ENCODE measurements around the gene ATF7.
"Not testable (repeated sequence)": the region's sequence is repeated elsewhere in the genome, so short reads cannot be mapped to it uniquely, and the experiment has no call there.

Gene ATF7

GRCh38 chr12:53552361-53553327 lies 73.5 kb downstream of the ATF7 start:
- Histone ChIP-seq H3K4me3 (ENCODE audit: low read length) (no peak overlapping the region), H3K4me2 (ENCODE audit: low read length) (no peak overlapping the region), H3K9me2 (replicated peaks; ENCODE audit: control insufficient read depth, low read length) (no peaks in the 10 kb centered on the region), H3K9me3 (ENCODE audit: control insufficient read depth, insufficient read depth, low read length) (no peaks in the 10 kb centered on the region), H4K20me1 (ENCODE audit: control insufficient read depth, insufficient read depth, low read depth, low read length) (no peaks in the 10 kb centered on the region), H3K4me1 (ENCODE audit: control insufficient read depth, low read length) (no peaks in the 10 kb centered on the region), H3K79me2 (ENCODE audit: control insufficient read depth, low read length) (no peaks in the 10 kb centered on the region), H3K27me3 (ENCODE audit: control insufficient read depth, low read length) (no peaks in the 10 kb centered on the region), H3K27ac (ENCODE audit: low read depth, low read length) (no peak overlapping the region), H3F3A (ENCODE audit: control insufficient read depth, insufficient read depth) (no peaks in the 10 kb centered on the region), H3K36me3 (ENCODE audit: control insufficient read depth, low read length) (no peaks in the 10 kb centered on the region)
- no peak for TF ChIP-seq EZH2phosphoT487 (IDR thresholded peaks at IDR 0.05; ENCODE audit: borderline replicate concordance, low read length)
- no peak for TF ChIP-seq CTCF (IDR thresholded peaks at IDR 0.05; ENCODE audit: low read depth, low read length, poor library complexity, severe bottlenecking)

GRCh38 chr12:53551889-53552291 lies 74.3 kb downstream of the ATF7 start:
- TF ChIP-seq EZH2phosphoT487 (IDR thresholded peaks at IDR 0.05; ENCODE audit: borderline replicate concordance, low read length) (no peak), CTCF (IDR thresholded peaks at IDR 0.05; ENCODE audit: low read depth, low read length, poor library complexity, severe bottlenecking) (no peak)
- Histone ChIP-seq H3K4me1 (ENCODE audit: control insufficient read depth, low read length) (no peaks in the 10 kb centered on the region), H3K36me3 (ENCODE audit: control insufficient read depth, low read length) (no peaks in the 10 kb centered on the region), H3K79me2 (ENCODE audit: control insufficient read depth, low read length) (no peaks in the 10 kb centered on the region), H3F3A (ENCODE audit: control insufficient read depth, insufficient read depth) (no peaks in the 10 kb centered on the region), H4K20me1 (ENCODE audit: control insufficient read depth, insufficient read depth, low read depth, low read length) (no peaks in the 10 kb centered on the region), H3K4me2 (ENCODE audit: low read length) (no peak overlapping the region), H3K4me3 (ENCODE audit: low read length) (no peak overlapping the region), H3K27me3 (ENCODE audit: control insufficient read depth, low read length) (no peaks in the 10 kb centered on the region), H3K9me3 (ENCODE audit: control insufficient read depth, insufficient read depth, low read length) (no peaks in the 10 kb centered on the region), H3K9me2 (replicated peaks; ENCODE audit: control insufficient read depth, low read length) (no peaks in the 10 kb centered on the region), H3K27ac (ENCODE audit: low read depth, low read length) (no peak overlapping the region)

- Histone ChIP-seq H3K4me3 (ENCODE audit: low read length) (no peak overlapping the region), H3K27me3 (ENCODE audit: control insufficient read depth, low read length) (no peaks in the 10 kb centered on the region), H3K36me3 (ENCODE audit: control insufficient read depth, low read length) (no peaks in the 10 kb centered on the region), H3K9me2 (replicated peaks; ENCODE audit: control insufficient read depth, low read length) (no peaks in the 10 kb centered on the region), H3K79me2 (ENCODE audit: control insufficient read depth, low read length) (no peaks in the 10 kb centered on the region), H4K20me1 (ENCODE audit: control insufficient read depth, insufficient read depth, low read depth, low read length) (no peaks in the 10 kb centered on the region), H3K4me1 (ENCODE audit: control insufficient read depth, low read length) (no peaks in the 10 kb centered on the region), H3K4me2 (ENCODE audit: low read length) (no peak overlapping the region), H3K27ac (ENCODE audit: low read depth, low read length) (no peak overlapping the region), H3F3A (ENCODE audit: control insufficient read depth, insufficient read depth) (no peaks in the 10 kb centered on the region), H3K9me3 (ENCODE audit: control insufficient read depth, insufficient read depth, low read length) (no peaks in the 10 kb centered on the region)
- TF ChIP-seq EZH2phosphoT487 (IDR thresholded peaks at IDR 0.05; ENCODE audit: borderline replicate concordance, low read length) (no peak), CTCF (IDR thresholded peaks at IDR 0.05; ENCODE audit: low read depth, low read length, poor library complexity, severe bottlenecking) (no peak)
These were observed 75.6 kb downstream of the ATF7 start for GRCh38 chr12:53550595-53550994.

GRCh38 chr12:53550131-53550530 lies 76.1 kb downstream of the ATF7 start:
- not testable (repeated sequence) for H3K9me3 ChIP-seq (ENCODE audit: control insufficient read depth, insufficient read depth, low read length); H3K27ac ChIP-seq (ENCODE audit: low read depth, low read length); H4K20me1 ChIP-seq (ENCODE audit: control insufficient read depth, insufficient read depth, low read depth, low read length); H3K36me3 ChIP-seq (ENCODE audit: control insufficient read depth, low read length); H3K9me2 ChIP-seq (replicated peaks; ENCODE audit: control insufficient read depth, low read length); H3K4me3 ChIP-seq (ENCODE audit: low read length); H3F3A ChIP-seq (ENCODE audit: control insufficient read depth, insufficient read depth); H3K4me2 ChIP-seq (ENCODE audit: low read length); H3K27me3 ChIP-seq (ENCODE audit: control insufficient read depth, low read length); H3K79me2 ChIP-seq (ENCODE audit: control insufficient read depth, low read length); H3K4me1 ChIP-seq (ENCODE audit: control insufficient read depth, low read length)

GRCh38 chr12:53548354-53548753 lies 77.8 kb downstream of the ATF7 start:
- not testable (repeated sequence) for H3K27ac ChIP-seq (ENCODE audit: low read depth, low read length); H3K4me1 ChIP-seq (ENCODE audit: control insufficient read depth, low read length); H3K27me3 ChIP-seq (ENCODE audit: control insufficient read depth, low read length); H3F3A ChIP-seq (ENCODE audit: control insufficient read depth, insufficient read depth); H3K4me3 ChIP-seq (ENCODE audit: low read length); H3K79me2 ChIP-seq (ENCODE audit: control insufficient read depth, low read length); H3K36me3 ChIP-seq (ENCODE audit: control insufficient read depth, low read length); H3K9me3 ChIP-seq (ENCODE audit: control insufficient read depth, insufficient read depth, low read length); H4K20me1 ChIP-seq (ENCODE audit: control insufficient read depth, insufficient read depth, low read depth, low read length); H3K9me2 ChIP-seq (replicated peaks; ENCODE audit: control insufficient read depth, low read length); H3K4me2 ChIP-seq (ENCODE audit: low read length)

All from DOHH2 (cell line).